Mesenchymal stem cell (in vitro differentiated cells and primary cell): ENCODE measurements around the gene RYR1.

Source experiments
- DNase-seq: peaks from one replicate; pipeline ENCODE4 v3.0.0-alpha.2; 2013
- H2AFZ ChIP-seq: one replicate; pipeline ENCODE4 v1.6.1; 2013; ENCODE audit warnings: low read depth, mild to moderate bottlenecking, control low read depth, inconsistent platforms, low read length, moderate library complexity
- H2AK5ac ChIP-seq: 2 replicates; pipeline ENCODE4 v1.6.1; 2013; ENCODE audit warnings: low read length, moderate library complexity, mild to moderate bottlenecking, inconsistent platforms; ENCODE audit not compliant: severe bottlenecking
- H2BK120ac ChIP-seq: one replicate; pipeline ENCODE4 v1.6.1; 2013; ENCODE audit warnings: low read depth, mild to moderate bottlenecking, inconsistent platforms, low read length, moderate library complexity
- H2BK12ac ChIP-seq, 2 experiments: one replicate each; pipeline ENCODE4 v1.6.1; 2013; ENCODE audit warnings: inconsistent platforms in 2 of 2, low read length in 2 of 2, mild to moderate bottlenecking in 2 of 2, moderate library complexity in 2 of 2, control low read depth in 1 of 2
- H2BK15ac ChIP-seq: one replicate; pipeline ENCODE4 v1.6.1; 2013; ENCODE audit warnings: mild to moderate bottlenecking, low read depth, inconsistent platforms; ENCODE audit not compliant: poor library complexity, severe bottlenecking
- H2BK5ac ChIP-seq: 2 replicates; pipeline ENCODE4 v1.6.1; 2013; ENCODE audit warnings: low read depth, mild to moderate bottlenecking, low read length, control low read depth, inconsistent platforms; ENCODE audit not compliant: poor library complexity, severe bottlenecking
- H3K14ac ChIP-seq, 2 experiments: one replicate each; pipeline ENCODE4 v1.6.1; 2013; ENCODE audit warnings: inconsistent platforms in 2 of 2, low read length in 2 of 2, control low read depth in 1 of 2, mild to moderate bottlenecking in 1 of 2, moderate library complexity in 1 of 2
- H3K18ac ChIP-seq, 2 experiments: one replicate each; pipeline ENCODE4 v1.6.1; 2013; ENCODE audit warnings: inconsistent platforms in 2 of 2, low read length in 2 of 2, control low read depth in 1 of 2, low read depth in 1 of 2, mild to moderate bottlenecking in 1 of 2
- H3K23ac ChIP-seq, 2 experiments: one replicate each; pipeline ENCODE4 v1.6.1; 2013; ENCODE audit warnings: inconsistent platforms in 2 of 2, low read length in 2 of 2, mild to moderate bottlenecking in 2 of 2, moderate library complexity in 2 of 2, control low read depth in 1 of 2
- H3K27ac ChIP-seq: 2 replicates; pipeline ENCODE4 v1.5.1; 2013; ENCODE audit warnings: mild to moderate bottlenecking, moderate library complexity, low read length, control low read depth, inconsistent platforms; ENCODE audit not compliant: poor library complexity, severe bottlenecking
- H3K27me3 ChIP-seq, 2 experiments: 2 replicates each; pipeline versions ENCODE4 v1.6.1 to v1.7.0; 2013; ENCODE audit warnings: low read length in 2 of 2, mild to moderate bottlenecking in 2 of 2, moderate library complexity in 2 of 2, control low read depth in 1 of 2, inconsistent platforms in 1 of 2; ENCODE audit not compliant: control insufficient read depth in 1 of 2, insufficient read depth in 1 of 2
- H3K36me3 ChIP-seq, 2 experiments: 2 replicates each; pipeline versions ENCODE4 v1.6.1 to v1.7.0; 2013; ENCODE audit warnings: low read length in 2 of 2, control low read depth in 1 of 2, inconsistent platforms in 1 of 2, low read depth in 1 of 2, mild to moderate bottlenecking in 1 of 2; ENCODE audit not compliant: insufficient read depth in 2 of 2, control insufficient read depth in 1 of 2
- H3K4ac ChIP-seq, 2 experiments: one replicate each; pipeline ENCODE4 v1.6.1; 2013; ENCODE audit warnings: inconsistent platforms in 2 of 2, low read length in 2 of 2, mild to moderate bottlenecking in 2 of 2, moderate library complexity in 2 of 2, control low read depth in 1 of 2, low read depth in 1 of 2
- H3K4me1 ChIP-seq: 2 replicates; pipeline ENCODE4 v1.6.1; 2013; ENCODE audit warnings: low read depth, low read length, control low read depth; ENCODE audit not compliant: control insufficient read depth, insufficient read depth
- H3K4me2 ChIP-seq: 2 replicates; pipeline ENCODE4 v1.6.1; 2013; ENCODE audit warnings: low read length, mild to moderate bottlenecking, inconsistent platforms; ENCODE audit not compliant: poor library complexity, severe bottlenecking
- H3K4me3 ChIP-seq, 2 experiments: 2 replicates each; pipeline versions ENCODE4 v1.5.1 to v1.7.0; 2013; ENCODE audit warnings: low read length in 2 of 2, mild to moderate bottlenecking in 2 of 2, control low read depth in 1 of 2, low read depth in 1 of 2; ENCODE audit not compliant: insufficient read depth in 1 of 2
- H3K79me1 ChIP-seq: replicated peaks from 2 replicates; pipeline ENCODE4 v1.6.1; 2013; ENCODE audit warnings: mild to moderate bottlenecking, control low read depth, low read length, inconsistent platforms; ENCODE audit not compliant: poor library complexity, severe bottlenecking
- H3K9ac ChIP-seq: 2 replicates; pipeline ENCODE4 v1.7.0; 2013; ENCODE audit warnings: mild to moderate bottlenecking, low read length, moderate library complexity
- H3K9me3 ChIP-seq: 2 replicates; pipeline ENCODE4 v1.7.0; 2013; ENCODE audit warnings: mild to moderate bottlenecking, low read length; ENCODE audit not compliant: control insufficient read depth
- H4K8ac ChIP-seq: one replicate; pipeline ENCODE4 v1.6.1; 2013; ENCODE audit warnings: inconsistent platforms, mild to moderate bottlenecking, low read length, moderate library complexity
- H4K91ac ChIP-seq: one replicate; pipeline ENCODE4 v1.6.1; 2013; ENCODE audit warnings: mild to moderate bottlenecking, low read length, inconsistent platforms
- WGBS: methylation state at CpG from one replicate; pipeline ENCODE4 v1.1.7; 2013; ENCODE audit warnings: mixed read lengths; 5-methylcytosine and 5-hydroxymethylcytosine counted together

RYR1 gene

DNA sequence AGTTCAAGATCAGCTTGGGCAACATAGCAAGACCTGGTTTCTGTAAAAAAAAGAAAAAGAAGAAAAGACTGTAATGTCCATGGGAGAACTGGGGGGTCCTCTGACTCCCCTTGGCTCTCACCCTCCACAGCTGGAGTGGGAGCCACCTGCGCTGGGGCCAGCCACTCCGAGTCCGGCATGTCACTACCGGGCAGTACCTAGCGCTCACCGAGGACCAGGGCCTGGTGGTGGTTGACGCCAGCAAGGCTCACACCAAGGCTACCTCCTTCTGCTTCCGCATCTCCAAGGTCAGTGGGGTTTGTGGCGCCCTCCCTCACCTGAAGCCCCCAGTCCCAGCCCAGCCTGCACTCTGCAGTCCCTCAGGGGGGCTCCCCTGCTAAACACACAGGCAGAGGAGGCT is 14.7 kb downstream of the RYR1 start:
- no peak overlapping the region for H2BK5ac ChIP-seq
- no peak overlapping the region for H3K9ac ChIP-seq
- no peak overlapping the region for H2BK120ac ChIP-seq
- H3K18ac ChIP-seq, result no peak overlapping the region
- no peaks in the 10 kb centered on the region for H3K9me3 ChIP-seq
- no peak overlapping the region for H3K14ac ChIP-seq
- H3K27ac ChIP-seq, result no peak overlapping the region
- H2AFZ ChIP-seq, result no peak overlapping the region
- no peak overlapping the region for H4K8ac ChIP-seq
- no peak overlapping the region for H3K4me2 ChIP-seq
- no peak overlapping the region for H2AK5ac ChIP-seq
- no peak overlapping the region for H3K4ac ChIP-seq
- H3K4me3 ChIP-seq, result no peak overlapping the region
- WGBS, result 88% methylated on average over 9 of the region's 9 CpGs
- peaks cover 25 to 32% of the 10 kb centered on the region in 2 experiments for H3K27me3 ChIP-seq
- no peak overlapping the region for H2BK15ac ChIP-seq
- no peak overlapping the region for H3K23ac ChIP-seq
- no peaks in the 10 kb centered on the region for H3K79me1 ChIP-seq
- DNase-seq, result no peak
- no peak overlapping the region for H4K91ac ChIP-seq
- H2BK12ac ChIP-seq, result no peak overlapping the region
- no peaks in the 10 kb centered on the region for H3K36me3 ChIP-seq
- H3K4me1 ChIP-seq, result no peaks in the 10 kb centered on the region

DNA sequence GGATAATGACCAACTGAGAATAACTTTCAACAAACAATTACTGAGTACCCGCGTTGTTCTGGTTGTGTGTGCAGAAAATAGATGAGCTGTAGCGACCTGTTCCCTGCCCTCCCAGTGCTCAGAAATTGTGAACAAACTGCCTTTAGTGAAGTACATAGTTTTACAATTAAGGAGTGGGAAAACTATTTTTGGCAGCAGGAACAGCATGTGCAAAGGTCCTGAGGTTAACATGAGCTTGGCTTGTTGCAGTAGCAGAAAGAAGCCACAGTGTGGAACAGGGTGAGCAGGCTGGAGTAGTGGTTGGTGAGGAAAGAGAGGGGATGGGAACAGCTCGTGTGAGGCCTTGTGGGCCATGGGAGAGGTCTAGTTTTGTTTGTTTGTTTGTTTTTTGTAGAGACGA is 16.0 kb downstream of the RYR1 start:
- WGBS, result 71% methylated on average over 5 of the region's 5 CpGs
- Histone ChIP-seq H2AK5ac (no peak overlapping the region), H3K14ac (no peak overlapping the region)

DNA sequence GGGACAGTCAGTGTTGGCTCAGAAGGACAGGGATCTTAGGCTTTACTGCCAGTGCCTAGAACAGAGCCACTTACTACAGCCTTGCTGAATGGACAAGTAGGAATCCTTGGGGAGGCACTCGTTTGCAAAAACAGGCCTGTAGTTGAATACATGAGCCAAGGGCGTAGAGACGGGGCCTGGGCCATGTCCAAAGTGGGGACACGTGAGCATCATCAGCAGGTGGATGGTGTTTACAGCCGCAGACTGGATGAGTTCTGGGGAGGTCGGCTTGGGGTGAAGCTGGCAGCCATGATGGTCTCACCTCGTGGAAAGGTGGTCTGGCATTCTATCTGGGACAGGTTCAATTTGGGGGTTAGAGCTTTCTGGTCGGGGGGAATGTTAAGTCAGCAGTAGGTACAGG is 17.5 kb downstream of the RYR1 start:
- Histone ChIP-seq H3K4me3 (no peak overlapping the region), H2BK12ac (no peak overlapping the region), H2BK5ac (no peak overlapping the region), H2AFZ (no peak overlapping the region), H4K91ac (no peak overlapping the region), H3K4me1 (no peaks in the 10 kb centered on the region), H3K23ac (no peak overlapping the region), H3K9ac (no peak overlapping the region), H3K9me3 (no peaks in the 10 kb centered on the region), H3K14ac (no peak overlapping the region), H3K4ac (no peak overlapping the region), H3K79me1 (no peaks in the 10 kb centered on the region), H2BK120ac (no peak overlapping the region), H3K36me3 (no peaks in the 10 kb centered on the region), H4K8ac (no peak overlapping the region), H2BK15ac (no peak overlapping the region), H3K27ac (no peak overlapping the region), H2AK5ac (no peak overlapping the region), H3K27me3 (peaks cover 15 to 19% of the 10 kb centered on the region in 2 experiments), H3K18ac (no peak overlapping the region), H3K4me2 (no peak overlapping the region)
- no peak for DNase-seq
- 78% methylated on average over 8 of the region's 8 CpGs for WGBS

More for the DNA sequence above, 16.0 kb downstream of the RYR1 start:
- Histone ChIP-seq H4K8ac (no peak overlapping the region), H3K27me3 (peaks cover 15 to 21% of the 10 kb centered on the region in 2 experiments), H4K91ac (no peak overlapping the region), H3K36me3 (no peaks in the 10 kb centered on the region), H3K27ac (no peak overlapping the region), H3K18ac (no peak overlapping the region), H3K23ac (no peak overlapping the region), H3K4me3 (no peak overlapping the region), H2BK5ac (no peak overlapping the region), H2BK120ac (no peak overlapping the region), H2BK12ac (no peak overlapping the region), H3K79me1 (no peaks in the 10 kb centered on the region), H2BK15ac (no peak overlapping the region), H3K9ac (no peak overlapping the region), H3K4me1 (no peaks in the 10 kb centered on the region), H3K9me3 (no peaks in the 10 kb centered on the region), H3K4ac (no peak overlapping the region), H2AFZ (no peak overlapping the region), H3K4me2 (no peak overlapping the region)
- no peak for DNase-seq

DNA sequence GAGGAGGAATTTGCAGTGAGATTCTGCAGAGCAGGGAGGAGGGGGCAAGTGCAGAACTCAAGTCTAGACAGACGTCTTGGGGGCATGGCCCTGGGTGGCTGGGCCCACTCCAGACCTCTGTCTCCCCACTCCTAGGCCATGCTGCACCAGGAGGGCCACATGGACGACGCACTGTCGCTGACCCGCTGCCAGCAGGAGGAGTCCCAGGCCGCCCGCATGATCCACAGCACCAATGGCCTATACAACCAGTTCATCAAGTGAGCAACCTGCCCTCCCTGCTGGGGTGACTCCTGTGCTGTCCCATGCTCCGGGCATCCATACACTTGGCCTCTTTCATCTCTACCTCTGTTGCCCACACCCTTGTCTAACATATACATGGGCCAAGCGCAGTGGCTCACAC is 18.1 kb downstream of the RYR1 start:
- no peaks in the 10 kb centered on the region for H3K4me1 ChIP-seq
- no peak overlapping the region for H3K4ac ChIP-seq
- H2BK15ac ChIP-seq, result no peak overlapping the region
- H3K79me1 ChIP-seq, result no peaks in the 10 kb centered on the region
- H3K18ac ChIP-seq, result no peak overlapping the region
- no peak overlapping the region for H2BK12ac ChIP-seq
- H3K4me2 ChIP-seq, result no peak overlapping the region
- H4K8ac ChIP-seq, result no peak overlapping the region
- no peak overlapping the region for H2BK120ac ChIP-seq
- no peak overlapping the region for H3K9ac ChIP-seq
- H3K4me3 ChIP-seq, result no peak overlapping the region
- H4K91ac ChIP-seq, result no peak overlapping the region
- DNase-seq, result no peak
- H3K9me3 ChIP-seq, result no peaks in the 10 kb centered on the region
- no peak overlapping the region for H3K27ac ChIP-seq
- no peak overlapping the region for H2AFZ ChIP-seq
- WGBS, result 85% methylated on average over 9 of the region's 9 CpGs
- H3K27me3 ChIP-seq, result peaks cover 15 to 19% of the 10 kb centered on the region in 2 experiments
- H3K36me3 ChIP-seq, result no peaks in the 10 kb centered on the region
- no peak overlapping the region for H2BK5ac ChIP-seq
- H3K23ac ChIP-seq, result no peak overlapping the region
- no peak overlapping the region for H3K14ac ChIP-seq
- no peak overlapping the region for H2AK5ac ChIP-seq
